ENCODE data around the gene IQCE.
A peak's percentile ranks its signal among the peaks of the same experiment; 100 is the strongest.

Gene IQCE

DNA sequence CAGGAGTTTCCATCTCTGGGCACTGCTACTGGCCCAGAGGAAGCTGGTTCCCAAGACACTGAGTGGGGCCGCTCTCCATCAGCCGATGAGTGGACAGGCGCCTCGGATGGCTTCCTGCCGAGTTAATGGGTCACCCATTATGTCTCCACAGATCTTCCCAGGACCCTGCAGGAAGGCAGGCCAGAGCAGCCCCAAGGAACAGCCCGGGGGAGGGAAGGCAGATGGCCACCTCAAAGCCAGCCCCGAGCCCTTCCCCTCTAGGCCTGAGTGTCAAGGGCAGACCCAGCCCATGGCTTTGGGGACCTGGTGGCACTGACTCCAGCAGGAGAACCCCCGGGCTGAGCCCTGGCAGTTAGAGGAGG lies 42.6 kb upstream of the IQCE start:
- H3K36me3 ChIP-seq (replicated peaks), result no peaks in the 10 kb centered on the region
- no peaks in the 10 kb centered on the region for H3K27me3 ChIP-seq (replicated peaks)
- TF ChIP-seq, protein P1, sequence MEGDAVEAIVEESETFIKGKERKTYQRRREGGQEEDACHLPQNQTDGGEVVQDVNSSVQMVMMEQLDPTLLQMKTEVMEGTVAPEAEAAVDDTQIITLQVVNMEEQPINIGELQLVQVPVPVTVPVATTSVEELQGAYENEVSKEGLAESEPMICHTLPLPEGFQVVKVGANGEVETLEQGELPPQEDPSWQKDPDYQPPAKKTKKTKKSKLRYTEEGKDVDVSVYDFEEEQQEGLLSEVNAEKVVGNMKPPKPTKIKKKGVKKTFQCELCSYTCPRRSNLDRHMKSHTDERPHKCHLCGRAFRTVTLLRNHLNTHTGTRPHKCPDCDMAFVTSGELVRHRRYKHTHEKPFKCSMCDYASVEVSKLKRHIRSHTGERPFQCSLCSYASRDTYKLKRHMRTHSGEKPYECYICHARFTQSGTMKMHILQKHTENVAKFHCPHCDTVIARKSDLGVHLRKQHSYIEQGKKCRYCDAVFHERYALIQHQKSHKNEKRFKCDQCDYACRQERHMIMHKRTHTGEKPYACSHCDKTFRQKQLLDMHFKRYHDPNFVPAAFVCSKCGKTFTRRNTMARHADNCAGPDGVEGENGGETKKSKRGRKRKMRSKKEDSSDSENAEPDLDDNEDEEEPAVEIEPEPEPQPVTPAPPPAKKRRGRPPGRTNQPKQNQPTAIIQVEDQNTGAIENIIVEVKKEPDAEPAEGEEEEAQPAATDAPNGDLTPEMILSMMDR (IDR thresholded peaks at IDR 0.05; ENCODE audit: low read depth, low read length, missing control alignments), result no peak
- no peak overlapping the region for H3K27ac ChIP-seq
- in situ Hi-C loops (cut with HindIII; ENCODE audit: low pct_ligation_motif_present, low sequenced_read_pairs), result no loop called here
- no peak overlapping the region for H3K4me3 ChIP-seq (ENCODE audit: low read depth, low read length)
- DNase-seq, result no peak

DNA sequence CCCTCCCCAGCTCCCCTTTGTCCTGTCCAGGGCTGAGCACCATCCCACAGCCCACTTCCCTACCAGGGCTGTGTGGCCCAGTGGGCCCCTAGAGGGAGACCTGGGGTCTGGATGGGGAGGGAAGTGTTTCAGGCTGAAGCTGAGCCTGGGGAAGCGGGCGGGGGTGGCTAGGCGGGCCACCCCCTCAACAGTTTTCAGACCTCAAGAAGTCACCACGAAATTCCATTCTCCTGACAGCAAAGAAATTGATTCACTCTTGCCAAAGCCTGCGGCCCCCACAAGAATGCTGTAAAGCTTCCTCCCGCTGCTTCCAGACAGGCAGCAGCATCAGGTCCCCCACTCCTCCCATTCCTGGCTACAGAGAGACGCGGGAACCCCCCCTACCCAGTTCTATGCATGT lies 41.8 kb upstream of the IQCE start:
- Histone ChIP-seq H3K36me3 (replicated peaks) (no peaks in the 10 kb centered on the region), H3K27me3 (replicated peaks) (no peaks in the 10 kb centered on the region), H3K27ac (peak overlapping the region; percentile 51), H3K4me3 (ENCODE audit: low read depth, low read length) (no peak overlapping the region)
- in situ Hi-C loops (cut with HindIII; ENCODE audit: low pct_ligation_motif_present, low sequenced_read_pairs), result no loop called here
- DNase-seq, result peak; percentile 88
- TF ChIP-seq, protein P1 (IDR thresholded peaks at IDR 0.05; ENCODE audit: low read depth, low read length, missing control alignments), result peak; percentile 53

DNA sequence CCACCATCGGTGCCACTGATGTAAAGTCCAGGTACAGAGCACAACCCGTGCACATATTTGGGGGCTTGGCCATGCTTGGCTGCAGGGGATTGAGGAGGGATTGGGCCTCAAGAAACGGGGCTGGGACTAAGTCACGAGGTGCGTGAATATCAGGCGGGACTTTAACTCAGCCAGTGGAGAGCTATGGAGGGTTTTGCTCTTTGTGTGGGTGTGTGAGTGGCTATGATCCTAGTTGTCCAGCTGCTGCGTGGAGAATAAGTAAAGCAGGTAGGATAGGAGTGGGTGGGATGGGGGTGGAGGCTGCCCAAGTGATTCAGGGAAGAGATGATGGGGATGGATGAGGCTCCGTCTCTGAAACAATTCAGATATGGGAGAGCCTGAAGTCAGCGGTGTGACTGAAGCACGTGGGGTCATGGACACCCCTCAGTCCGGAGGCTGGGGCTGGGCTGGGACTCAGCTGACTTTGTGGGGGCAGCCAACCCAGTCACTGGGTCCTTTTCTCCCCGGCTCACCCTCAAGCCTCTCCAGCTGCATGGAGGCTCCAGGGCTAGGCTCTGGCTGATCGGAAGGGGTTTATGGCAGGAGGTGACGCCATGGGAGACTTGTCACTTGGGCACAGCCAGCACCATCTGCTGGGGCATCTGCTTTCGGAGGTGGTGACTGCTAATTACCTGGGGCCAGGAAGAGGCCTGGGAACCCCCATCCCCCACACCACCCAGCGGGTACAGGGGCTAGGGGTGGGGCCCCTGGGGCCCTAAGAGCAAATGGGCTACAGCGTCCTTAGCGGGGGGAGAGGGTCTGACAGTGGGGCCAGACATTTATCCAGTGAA lies 40.9 kb upstream of the IQCE start:
- Histone ChIP-seq H3K27me3 (replicated peaks) (no peaks in the 10 kb centered on the region), H3K36me3 (replicated peaks) (no peaks in the 10 kb centered on the region), H3K4me3 (ENCODE audit: low read depth, low read length) (peak overlapping the region; percentile 9), H3K27ac (peak overlapping the region; percentile 51)
- DNase-seq, result peak; percentile 52
- TF ChIP-seq, protein P1 (IDR thresholded peaks at IDR 0.05; ENCODE audit: low read depth, low read length, missing control alignments), result no peak
- in situ Hi-C loops (cut with HindIII; ENCODE audit: low pct_ligation_motif_present, low sequenced_read_pairs), result no loop called here

DNA sequence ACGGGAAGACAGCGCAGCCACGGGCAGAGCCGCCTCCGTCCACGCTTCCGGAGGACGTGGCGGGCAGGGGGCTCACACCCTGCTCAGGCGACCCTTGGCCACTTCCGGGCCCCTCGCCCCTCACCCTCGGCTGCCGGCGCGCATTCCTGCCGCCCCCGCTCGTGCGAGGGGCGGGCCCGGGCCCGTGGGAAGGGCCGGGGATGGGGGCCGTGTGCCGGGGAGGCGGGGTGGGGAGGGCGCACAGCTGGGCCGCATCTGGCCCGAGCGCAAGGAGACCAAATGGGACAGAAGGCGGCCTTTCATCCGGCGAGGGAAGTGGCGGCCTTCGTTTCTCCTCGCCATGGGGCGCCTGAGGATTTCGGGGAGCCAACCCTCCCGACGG lies 40.1 kb upstream of the IQCE start:
- TF ChIP-seq, protein P1 (IDR thresholded peaks at IDR 0.05; ENCODE audit: low read depth, low read length, missing control alignments), result no peak
- Histone ChIP-seq H3K27me3 (replicated peaks) (no peaks in the 10 kb centered on the region), H3K4me3 (ENCODE audit: low read depth, low read length) (peak overlapping the region; percentile 47), H3K27ac (no peak overlapping the region), H3K36me3 (replicated peaks) (no peaks in the 10 kb centered on the region)
- no peak for DNase-seq
- in situ Hi-C loops (cut with HindIII; ENCODE audit: low pct_ligation_motif_present, low sequenced_read_pairs), result no loop called here

DNA sequence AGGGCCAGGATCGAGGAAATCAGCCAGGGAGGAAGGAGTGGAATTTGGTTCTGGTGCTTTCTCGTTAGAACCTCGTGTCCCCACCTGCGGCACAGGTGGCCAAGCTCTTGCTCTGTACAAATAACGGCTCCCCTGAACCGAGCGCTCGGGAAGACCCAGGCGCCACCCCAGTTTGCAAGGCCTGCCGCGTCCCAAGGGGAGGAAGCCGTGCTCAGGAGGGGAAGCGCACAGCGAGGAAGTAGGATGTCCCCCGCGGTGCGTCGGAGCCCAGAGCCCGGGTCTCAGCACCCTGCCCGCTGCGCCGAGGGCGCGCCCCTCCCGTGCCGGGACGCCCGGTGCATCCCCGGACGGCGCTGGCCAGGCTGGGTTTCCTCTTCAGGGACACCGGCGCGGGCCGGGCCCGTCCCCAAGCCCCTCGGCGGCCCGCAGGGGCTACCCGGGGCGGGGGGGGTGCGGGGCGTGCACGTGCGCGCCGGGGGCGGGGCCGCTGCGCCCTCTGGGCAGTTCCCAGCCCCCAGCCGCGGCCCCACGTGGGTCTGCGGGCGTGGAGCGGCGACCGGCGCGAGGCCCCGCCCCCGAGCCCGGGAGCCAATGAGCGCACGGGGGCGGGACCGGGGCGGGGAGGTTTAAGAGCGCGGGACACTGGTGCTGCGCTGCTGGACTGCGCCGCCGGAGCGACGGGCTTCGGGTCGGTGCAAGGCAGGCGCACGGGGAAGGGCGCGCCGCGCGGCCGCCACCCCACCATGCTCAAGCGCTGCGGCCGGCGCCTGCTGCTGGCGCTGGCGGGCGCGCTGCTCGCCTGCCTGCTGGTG lies 39.5 kb upstream of the IQCE start, which contains the start of gene LFNG:
TSS of gene LFNG (plus strand) at position 656 of the 812 bp plus-strand sequence. CDS start at position 744, 88 bp downstream.
- TF ChIP-seq, protein P1 (IDR thresholded peaks at IDR 0.05; ENCODE audit: low read depth, low read length, missing control alignments), result no peak
- H3K4me3 ChIP-seq (ENCODE audit: low read depth, low read length), result peak within 1 kb of the TSS; percentile 65
- H3K27me3 ChIP-seq (replicated peaks), result no peaks in the 10 kb centered on the region
- in situ Hi-C loops (cut with HindIII; ENCODE audit: low pct_ligation_motif_present, low sequenced_read_pairs), result no loop called here
- peak; percentile 71 for DNase-seq
- no peaks in the 10 kb centered on the region for H3K36me3 ChIP-seq (replicated peaks)
- H3K27ac ChIP-seq, result no peak within 1 kb of the TSS
